Testis (tissue), 2 donors: Measurements from ENCODE around the gene NTM.

Source experiments
- CTCF ChIP-seq, 3 experiments: fragments of 450-650 bp in 2 of 3; fragments of 200-600 bp in 1 of 3; sonication (generic) in 1 of 3; IDR thresholded peaks; one replicate each; pipeline ENCODE4 v1.5.1; 2016 to 2019; ENCODE audit warnings: antibody characterized with exemption in 3 of 3, mild to moderate bottlenecking in 2 of 3, moderate library complexity in 1 of 3
- POLR2A ChIP-seq: fragments of 450-650 bp; IDR thresholded peaks from one replicate; pipeline ENCODE4 v1.6.1; 2017; ENCODE audit warnings: antibody characterized with exemption, mild to moderate bottlenecking, moderate library complexity

- TF ChIP-seq CTCF (IDR thresholded peaks at IDR 0.05) (no peak), POLR2A (no peak)
Measured at GRCh38 chr11:131584785-131585592, 214.6 kb downstream of the NTM start.
